GM21381 (cell line): ENCODE results near the gene ABCA13.
A peak's percentile ranks its signal among the peaks of the same experiment; 100 is the strongest.

Source experiments
- ATAC-seq: cut with Tn5 transposase; IDR thresholded peaks from one replicate; pipeline ENCODE4 v1.9.1; 2021; ENCODE audit warnings: mild to moderate bottlenecking, moderate library complexity; ENCODE audit not compliant: unreplicated experiment

The ABCA13 gene

DNA sequence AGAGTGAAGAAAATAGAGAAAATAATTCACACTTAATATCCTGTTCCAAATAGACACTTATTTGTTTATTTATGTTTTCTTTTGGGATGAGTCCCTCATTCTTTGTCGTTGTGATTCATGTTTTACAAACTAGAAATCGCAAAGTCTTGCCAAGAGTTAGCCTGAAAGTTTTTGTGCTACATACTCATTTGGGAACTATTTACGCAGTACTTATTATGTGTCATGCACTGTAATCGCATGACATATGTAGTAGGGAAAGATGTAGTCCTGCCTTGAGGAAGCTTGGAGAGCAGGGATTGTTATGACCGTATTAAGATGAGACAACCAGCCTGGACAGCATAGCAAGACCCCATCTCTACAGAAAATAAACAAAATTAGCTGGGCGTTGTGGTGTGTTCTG, 189.3 kb downstream of the ABCA13 start:
- no peak for ATAC-seq

DNA sequence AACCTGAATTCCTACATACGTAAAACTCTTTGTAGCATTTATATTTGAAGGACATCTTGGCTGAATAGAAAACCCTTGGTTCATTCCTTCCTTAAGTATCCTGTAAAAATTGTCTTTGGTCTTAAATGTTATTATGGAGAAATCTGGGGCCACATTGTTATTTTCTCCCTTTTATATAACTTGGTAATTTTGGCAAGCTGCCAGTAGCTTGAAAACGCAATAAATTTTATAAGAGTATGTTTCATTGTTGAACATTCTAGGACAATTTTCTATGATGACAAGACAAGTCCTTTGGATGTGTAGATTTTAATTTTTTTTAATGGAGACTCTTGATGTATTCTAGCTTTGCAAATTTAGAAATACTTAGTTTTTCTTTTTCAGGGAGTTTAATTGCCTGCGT, 191.9 kb downstream of the ABCA13 start:
- no peak for ATAC-seq

DNA sequence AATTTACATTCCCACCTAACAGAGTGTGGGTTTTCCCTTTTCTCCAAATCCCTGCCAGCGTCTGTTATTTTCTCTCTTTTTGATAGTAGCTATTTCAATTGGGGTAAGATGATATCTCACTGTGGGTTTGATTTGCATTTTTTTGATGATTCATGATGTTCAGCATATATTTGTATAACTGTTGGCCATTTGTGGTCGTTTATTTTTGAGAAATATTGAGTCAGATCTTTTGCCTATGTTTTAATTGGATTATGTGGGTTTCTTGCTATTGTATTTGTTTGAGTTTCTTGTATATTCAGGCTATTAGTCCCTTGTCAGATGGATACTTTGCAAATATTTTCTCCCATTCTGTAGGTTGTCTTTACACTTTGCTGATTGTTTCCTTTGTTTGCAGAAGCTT, 193.8 kb downstream of the ABCA13 start:
- ATAC-seq: no peak

DNA sequence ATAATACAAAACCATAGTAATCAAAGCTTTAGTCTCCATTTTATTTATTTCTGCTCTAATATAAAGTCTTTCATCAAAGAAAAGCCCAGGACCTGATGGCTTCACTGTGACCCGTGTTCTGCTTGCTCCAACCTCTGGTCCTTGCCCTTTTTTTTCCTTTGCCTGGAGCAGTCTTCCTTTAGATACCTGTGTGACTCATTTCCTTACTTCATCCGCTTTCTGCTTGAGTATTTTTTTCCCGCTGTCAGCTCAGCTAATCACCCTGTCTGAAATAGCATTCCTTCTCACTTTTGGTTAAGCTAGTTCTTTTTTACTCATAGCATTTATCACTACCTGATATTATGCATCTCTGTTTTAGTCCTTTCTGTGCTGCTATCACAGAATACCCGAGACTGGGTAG, 194.8 kb downstream of the ABCA13 start:
- no peak for ATAC-seq

- no peak for ATAC-seq
Measured at GRCh38 chr7:48376263-48376662, 205.0 kb downstream of the ABCA13 start.

- ATAC-seq: no peak
Measured at GRCh38 chr7:48380921-48381320, 209.7 kb downstream of the ABCA13 start.

DNA sequence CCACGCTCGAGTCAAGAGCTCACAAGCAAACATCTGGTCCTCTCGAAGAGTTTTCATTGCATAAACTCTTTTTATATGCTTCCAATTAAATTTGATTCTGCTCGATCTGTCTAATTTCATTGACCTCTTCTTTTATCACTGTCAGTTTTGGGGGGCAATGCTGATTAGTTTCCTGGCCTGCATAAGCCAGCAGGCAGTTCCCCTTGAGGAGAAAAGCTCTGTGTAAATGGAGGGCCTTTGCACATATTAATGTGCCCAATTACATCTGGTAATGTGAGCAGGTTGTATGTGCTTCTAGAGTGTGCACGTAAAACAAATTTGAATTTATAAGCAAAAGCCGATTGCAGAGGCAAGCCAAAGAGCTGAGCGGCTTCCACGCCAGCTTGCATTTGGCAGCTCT, 210.3 kb downstream of the ABCA13 start:
- ATAC-seq: no peak

DNA sequence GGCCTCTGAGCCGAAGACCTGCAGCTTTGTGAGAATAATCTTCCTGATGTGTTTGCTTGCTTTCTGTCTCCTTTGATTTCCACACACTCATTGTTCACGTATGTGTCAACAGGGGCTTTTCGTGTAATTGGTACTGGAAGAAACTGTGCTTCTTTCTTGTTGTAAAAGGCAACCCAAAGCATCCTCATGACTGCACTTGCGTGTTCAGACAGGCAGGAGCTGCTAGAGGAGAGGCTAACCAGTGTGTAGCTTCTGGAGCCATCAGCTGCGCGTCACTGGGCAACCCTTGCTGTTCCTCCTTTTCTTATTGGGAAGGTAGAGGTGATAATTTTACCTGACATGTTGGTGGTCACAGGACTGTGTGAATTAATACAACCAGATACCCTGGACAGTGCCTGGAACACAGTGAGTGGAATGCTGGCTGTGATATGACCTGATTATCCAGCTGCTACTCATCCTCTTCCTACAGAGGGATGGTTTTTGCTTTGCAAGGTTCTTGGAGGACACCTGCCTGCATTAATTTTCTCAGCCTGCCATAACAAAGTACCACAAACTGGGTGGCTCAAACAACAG, 213.0 kb downstream of the ABCA13 start:
- no peak for ATAC-seq

GRCh38 chr7:48387932-48388331, 216.7 kb downstream of the ABCA13 start:
- no peak for ATAC-seq

GRCh38 chr7:48388911-48389310, 217.7 kb downstream of the ABCA13 start:
- ATAC-seq: no peak

- no peak for ATAC-seq
Measured at GRCh38 chr7:48389977-48390376, 218.7 kb downstream of the ABCA13 start.

- no peak for ATAC-seq
Measured at GRCh38 chr7:48390388-48391327, 219.4 kb downstream of the ABCA13 start.

DNA sequence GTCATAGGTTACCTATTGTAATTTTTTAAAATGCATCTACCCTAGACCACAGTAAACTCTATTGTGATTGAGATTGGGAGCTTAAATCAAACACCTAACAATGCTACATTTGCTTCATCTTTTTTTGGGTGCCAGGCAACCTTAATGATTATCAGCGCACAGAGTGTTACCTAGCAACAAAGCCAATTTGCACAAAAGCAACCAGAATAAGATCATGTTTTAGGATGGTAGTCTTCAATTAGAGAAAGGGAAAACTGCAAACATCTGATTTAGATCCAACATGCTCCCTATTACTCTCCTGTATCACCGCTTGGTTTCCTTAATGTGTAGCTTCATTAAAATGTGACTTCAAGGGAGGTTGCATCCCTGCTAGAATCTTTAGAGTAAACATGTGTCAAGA, 226.9 kb downstream of the ABCA13 start:
- no peak for ATAC-seq

DNA sequence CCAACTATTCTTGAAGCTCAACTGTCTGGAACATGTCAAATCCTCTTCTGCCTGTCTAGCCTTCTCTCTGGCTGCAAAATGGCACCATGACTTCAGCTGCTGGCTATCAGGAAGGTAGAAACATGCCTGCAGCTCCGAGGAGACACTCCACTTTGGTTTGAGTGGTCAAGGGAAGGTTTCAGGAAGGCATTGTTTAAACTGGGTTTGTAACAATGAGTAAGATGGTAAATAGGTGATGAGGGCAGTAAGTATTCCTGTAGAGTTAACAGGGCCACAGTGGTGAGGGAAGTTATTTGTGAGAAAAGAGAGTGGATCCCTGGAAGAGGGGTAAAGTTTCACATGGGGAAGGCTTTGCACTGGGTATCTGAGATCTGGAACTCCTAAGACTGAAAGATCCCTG, 231.5 kb downstream of the ABCA13 start:
- ATAC-seq: no peak

GRCh38 chr7:48408731-48409130, 237.5 kb downstream of the ABCA13 start:
- ATAC-seq: no peak

DNA sequence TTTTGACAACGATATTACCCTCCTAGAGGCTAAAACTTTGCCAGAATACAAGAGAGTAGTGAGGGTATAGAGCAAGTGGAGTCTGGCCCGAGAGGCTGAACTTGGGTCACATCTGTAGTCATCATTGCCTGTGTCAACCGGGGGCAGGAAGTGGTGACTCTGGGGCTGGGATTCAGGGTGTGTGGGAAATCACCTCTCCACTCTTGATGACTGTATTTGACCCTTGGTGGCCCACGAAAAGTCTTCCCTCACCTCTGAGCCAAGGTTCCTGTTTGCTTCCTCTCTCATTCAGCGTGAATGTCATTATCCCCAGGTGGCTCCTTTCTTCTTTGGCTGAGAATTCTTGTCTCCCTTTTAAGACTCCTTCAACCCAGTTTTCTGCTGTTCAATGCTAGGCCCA, 240.4 kb downstream of the ABCA13 start:
- peak; percentile 51 for ATAC-seq

DNA sequence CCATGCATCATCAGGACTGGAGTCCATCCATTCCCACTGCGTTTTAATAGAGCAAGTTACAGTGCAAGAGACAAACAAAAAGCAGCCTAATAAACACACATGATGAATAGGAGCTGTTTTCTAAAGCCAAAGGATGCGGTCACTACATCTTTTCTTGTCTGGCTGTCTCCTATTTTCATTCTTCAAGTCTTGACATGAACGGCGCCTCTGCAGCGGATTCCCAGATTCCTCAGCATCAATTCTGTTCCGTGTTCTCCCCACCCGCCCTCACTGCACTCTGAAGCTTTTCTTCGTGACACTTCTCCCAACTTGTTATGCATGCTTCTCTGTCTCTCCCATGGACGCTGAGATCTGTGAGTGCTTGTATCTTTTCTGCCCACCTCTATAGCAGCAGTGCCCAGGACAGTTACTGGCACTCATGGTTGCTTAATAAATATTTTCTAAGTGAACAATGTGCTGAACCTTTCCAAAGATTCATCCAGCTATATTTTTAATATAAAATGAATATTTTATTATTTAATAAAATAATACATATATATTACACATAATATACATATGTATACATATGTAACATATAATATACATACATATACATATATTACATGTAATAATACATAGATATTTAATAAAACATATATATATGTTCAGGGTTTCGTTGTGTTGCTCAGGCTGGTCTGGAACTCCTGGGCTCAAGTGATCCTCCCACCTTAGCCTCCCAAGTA, 242.9 kb downstream of the ABCA13 start:
- ATAC-seq: no peak

DNA sequence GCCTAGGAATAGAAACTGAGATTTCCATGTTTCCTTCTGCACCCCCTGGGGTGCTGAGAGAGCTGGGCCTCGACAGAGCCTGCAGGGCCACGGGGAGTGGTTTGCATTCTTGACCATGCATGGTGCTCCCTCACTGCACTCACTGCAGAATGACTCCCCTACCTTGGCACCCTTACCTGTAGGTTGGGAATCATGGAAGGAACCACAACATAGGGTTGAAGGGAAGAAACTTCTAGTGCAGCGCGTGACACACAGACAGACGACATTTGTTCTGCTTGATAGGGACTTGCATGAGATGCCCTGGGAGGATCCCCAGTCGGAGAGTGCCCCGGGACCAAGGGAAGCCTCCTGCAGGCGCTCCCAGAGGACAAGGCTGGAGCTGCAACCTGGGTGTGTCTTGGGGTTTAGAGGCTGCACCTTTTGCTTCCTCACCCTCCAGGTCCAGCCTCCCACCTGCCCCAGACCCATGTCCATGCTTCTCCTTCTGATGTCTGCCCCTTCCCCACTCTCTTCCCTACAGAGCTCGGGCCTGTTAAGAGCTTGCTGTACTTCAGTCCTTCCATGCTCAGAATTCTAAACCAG, 245.2 kb downstream of the ABCA13 start:
- ATAC-seq: no peak

DNA sequence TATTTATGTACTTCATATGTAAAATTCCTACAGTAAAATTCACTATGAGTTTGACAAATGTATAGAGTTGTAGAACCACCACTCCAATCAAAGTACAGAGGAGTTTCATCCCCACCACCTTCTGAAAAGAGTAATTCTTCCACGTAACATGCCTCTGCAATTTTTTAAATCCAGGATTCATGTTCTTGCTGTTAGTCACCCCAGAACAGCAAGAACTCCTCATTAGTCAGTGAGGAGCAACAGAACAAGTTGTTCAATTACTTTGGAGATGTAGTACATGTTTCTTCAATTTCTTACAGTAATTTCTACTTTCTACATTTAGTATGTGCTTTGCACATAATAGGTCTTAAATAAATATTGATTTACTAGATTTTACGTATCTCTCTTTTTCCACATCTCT, 248.1 kb downstream of the ABCA13 start:
- no peak for ATAC-seq

DNA sequence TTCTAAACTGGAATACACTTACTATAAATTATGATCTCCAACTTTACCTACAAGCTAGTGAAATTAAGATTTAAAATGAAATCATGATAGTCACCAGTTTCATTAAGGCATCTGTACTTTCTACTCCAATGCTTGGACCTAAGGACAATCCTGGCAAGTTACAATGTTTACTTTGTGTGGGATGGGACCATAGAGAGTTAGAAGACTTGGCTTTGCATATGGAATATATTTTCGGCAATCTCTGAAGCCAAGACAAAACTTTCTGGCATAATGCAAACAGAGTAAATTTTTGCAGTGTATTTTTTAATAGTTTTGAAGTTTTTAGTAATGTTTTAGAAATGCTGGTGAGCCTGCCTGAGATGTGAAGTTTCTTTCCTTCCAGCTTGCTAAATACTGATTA, 248.9 kb downstream of the ABCA13 start:
- ATAC-seq: no peak

- no peak for ATAC-seq
Measured at GRCh38 chr7:48421357-48421756, 250.1 kb downstream of the ABCA13 start.
